ENCODE results near the gene CNN3. TPM values are rescaled to one million over a fixed set of nuclear protein-coding genes. Genes with fewer than 3 reads are reported as not detected.
A peak's percentile ranks its signal among the peaks of the same experiment; 100 is the strongest.

The CNN3 gene
- total RNA-seq, 1 donor = 485 TPM

GRCh38 chr1:94871031-94871430, 55.9 kb downstream of the CNN3 start:
- no peak for TF ChIP-seq CTCF (IDR thresholded peaks at IDR 0.05; ENCODE audit: insufficient read depth, low read depth, low read length)
- no peak overlapping the region for H3K4me3 ChIP-seq (ENCODE audit: low read depth, low read length)
- peak; percentile 54 for DNase-seq (ENCODE audit: low read depth)

GRCh38 chr1:94866164-94866807, 60.6 kb downstream of the CNN3 start:
- peak; percentile 58 for DNase-seq (ENCODE audit: low read depth)
- no peak for TF ChIP-seq CTCF (IDR thresholded peaks at IDR 0.05; ENCODE audit: insufficient read depth, low read depth, low read length)
- H3K4me3 ChIP-seq (ENCODE audit: low read depth, low read length) = no peak overlapping the region

DNA sequence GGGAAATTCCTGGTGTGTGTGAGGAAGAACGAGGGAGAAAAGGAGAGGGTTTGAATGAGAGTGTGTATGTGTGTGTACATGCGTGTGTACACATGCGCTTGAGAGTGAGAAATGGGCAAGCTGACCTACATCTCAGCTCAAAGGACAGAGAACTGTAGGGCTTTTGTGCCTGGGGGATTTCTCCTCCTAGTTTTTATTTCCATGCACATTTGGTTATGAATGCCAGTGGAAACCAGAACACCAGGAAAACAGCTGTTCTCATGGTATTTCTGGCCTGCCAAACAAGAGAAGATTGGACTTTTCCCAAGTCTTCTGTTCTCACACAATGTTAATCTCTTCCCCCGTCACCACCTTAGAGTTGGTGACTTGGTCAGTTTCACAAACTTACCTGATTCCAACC, 61.5 kb downstream of the CNN3 start:
- H3K4me3 ChIP-seq (ENCODE audit: low read depth, low read length) = peak overlapping the region; percentile 3
- DNase-seq (ENCODE audit: low read depth) = peak; percentile 87
- no peak for TF ChIP-seq CTCF (IDR thresholded peaks at IDR 0.05; ENCODE audit: insufficient read depth, low read depth, low read length)

DNA sequence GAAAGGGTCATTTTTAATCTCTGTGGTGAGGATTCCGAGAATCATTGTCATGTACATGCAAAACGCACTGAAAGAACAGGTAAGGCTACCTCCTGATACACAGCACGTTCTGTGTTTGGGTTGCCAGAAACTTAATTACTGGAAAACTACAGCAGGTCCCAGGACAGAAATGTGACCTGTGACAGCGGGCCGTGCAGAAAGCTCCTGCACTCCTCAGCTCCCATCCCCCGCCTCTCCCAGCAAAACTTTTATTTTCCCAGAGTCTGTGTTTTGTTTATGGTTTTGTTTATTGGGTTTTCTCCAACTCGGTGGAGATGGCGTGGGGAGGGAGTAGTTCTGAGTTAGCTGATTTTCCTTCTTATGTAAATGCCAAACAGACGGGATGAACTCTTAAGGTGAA, 62.1 kb downstream of the CNN3 start:
- peak overlapping the region; percentile 28 for H3K4me3 ChIP-seq (ENCODE audit: low read depth, low read length)
- peak; percentile 91 for DNase-seq (ENCODE audit: low read depth)

GRCh38 chr1:94863919-94864318, 63.0 kb downstream of the CNN3 start:
- TF ChIP-seq CTCF (IDR thresholded peaks at IDR 0.05; ENCODE audit: insufficient read depth, low read depth, low read length) = no peak
- peak; percentile 96 for DNase-seq (ENCODE audit: low read depth)
- peak overlapping the region; percentile 28 for H3K4me3 ChIP-seq (ENCODE audit: low read depth, low read length)

More for the DNA sequence above, 62.1 kb downstream of the CNN3 start:
- TF ChIP-seq CTCF (IDR thresholded peaks at IDR 0.05; ENCODE audit: insufficient read depth, low read depth, low read length) = no peak

DNA sequence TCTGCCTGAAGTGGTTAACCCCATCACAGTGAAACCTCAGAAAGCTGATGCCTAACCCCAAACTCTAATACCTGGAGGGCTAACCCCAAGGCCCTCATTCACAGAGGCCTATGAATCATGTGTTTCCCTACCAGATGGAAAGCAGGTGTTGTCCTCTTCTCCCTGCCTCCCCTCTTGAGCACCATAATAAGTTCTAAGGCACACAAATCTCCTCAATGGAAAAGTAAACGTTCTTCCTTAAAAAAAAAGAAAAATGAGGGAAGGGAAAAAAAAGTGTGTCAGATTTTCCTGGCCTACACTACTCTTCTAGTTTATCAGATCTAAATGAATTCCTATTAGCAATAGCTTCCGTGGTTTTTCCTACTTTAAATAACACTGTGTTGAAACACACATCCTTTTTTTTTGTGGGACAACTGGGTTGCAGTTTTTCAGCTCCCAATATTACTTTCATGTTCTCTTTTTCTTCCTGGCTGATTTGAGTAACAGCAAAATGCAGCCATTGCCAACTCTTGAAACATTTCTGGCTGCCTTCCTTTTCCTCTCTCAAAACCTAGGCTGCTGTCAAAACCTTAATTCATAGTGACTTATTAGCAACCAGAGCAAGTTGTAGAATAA, 63.5 kb downstream of the CNN3 start:
- no peak for TF ChIP-seq CTCF (IDR thresholded peaks at IDR 0.05; ENCODE audit: insufficient read depth, low read depth, low read length)
- peak; percentile 91 for DNase-seq (ENCODE audit: low read depth)
- H3K4me3 ChIP-seq (ENCODE audit: low read depth, low read length) = peak overlapping the region; percentile 28

All from fibroblast of villous mesenchyme (primary cell).